Trophoblast cell (in vitro differentiated cells and primary cell): ENCODE data around the gene NMUR1.
"Not testable (repeated sequence)": the region's sequence is repeated elsewhere in the genome, so short reads cannot be mapped to it uniquely, and the experiment has no call there.

Experiments used
- DNase-seq, 2 donors: peaks; one replicate each; pipeline ENCODE4 v3.0.0-alpha.2; 2016
- H2AFZ ChIP-seq: 2 replicates; pipeline ENCODE4 v1.6.1; 2013; ENCODE audit warnings: low read length, moderate library complexity, mild to moderate bottlenecking; ENCODE audit not compliant: insufficient read depth, poor library complexity
- H2AK5ac ChIP-seq: 2 replicates; pipeline ENCODE4 v1.6.1; 2013; ENCODE audit warnings: mild to moderate bottlenecking, low read length
- H2BK120ac ChIP-seq: 2 replicates; pipeline ENCODE4 v1.6.1; 2013; ENCODE audit warnings: low read length, mild to moderate bottlenecking, moderate library complexity; ENCODE audit not compliant: insufficient read depth, poor library complexity
- H2BK12ac ChIP-seq: 2 replicates; pipeline ENCODE4 v1.6.1; 2013; ENCODE audit warnings: mild to moderate bottlenecking, low read length, moderate library complexity
- H2BK5ac ChIP-seq: 2 replicates; pipeline ENCODE4 v1.6.1; 2013; ENCODE audit warnings: low read length, low read depth, moderate library complexity, mild to moderate bottlenecking; ENCODE audit not compliant: poor library complexity
- H3K14ac ChIP-seq: 2 replicates; pipeline ENCODE4 v1.6.1; 2013; ENCODE audit warnings: mild to moderate bottlenecking, low read length
- H3K18ac ChIP-seq: 2 replicates; pipeline ENCODE4 v1.6.1; 2013; ENCODE audit warnings: mild to moderate bottlenecking, low read length
- H3K23ac ChIP-seq: 2 replicates; pipeline ENCODE4 v1.6.1; 2013; ENCODE audit warnings: low read length
- H3K27ac ChIP-seq: 2 replicates; pipeline ENCODE4 v1.5.1; 2013; ENCODE audit warnings: low read depth, mild to moderate bottlenecking, inconsistent platforms, low read length, moderate library complexity
- H3K27me3 ChIP-seq: 2 replicates; pipeline ENCODE4 v1.6.1; 2013; ENCODE audit warnings: inconsistent platforms, mild to moderate bottlenecking, low read length, moderate library complexity; ENCODE audit not compliant: insufficient read depth
- H3K36me3 ChIP-seq, 2 experiments: 1 replicate in 1 of 2; 2 replicates in 1 of 2; pipeline ENCODE4 v1.6.1; 2013; ENCODE audit warnings: low read length in 2 of 2, mild to moderate bottlenecking in 2 of 2, moderate library complexity in 1 of 2; ENCODE audit not compliant: insufficient read depth in 2 of 2, control insufficient read depth in 1 of 2
- H3K4ac ChIP-seq: 2 replicates; pipeline ENCODE4 v1.6.1; 2013; ENCODE audit warnings: low read depth, mild to moderate bottlenecking, low read length, moderate library complexity
- H3K4me1 ChIP-seq, 2 experiments: 1 replicate in 1 of 2; 2 replicates in 1 of 2; pipeline ENCODE4 v1.6.1; 2013; ENCODE audit warnings: low read length in 2 of 2, mild to moderate bottlenecking in 2 of 2, moderate library complexity in 1 of 2; ENCODE audit not compliant: insufficient read depth in 2 of 2, control insufficient read depth in 1 of 2
- H3K4me2 ChIP-seq: 2 replicates; pipeline ENCODE4 v1.6.1; 2013; ENCODE audit warnings: inconsistent platforms, mild to moderate bottlenecking, low read length, moderate library complexity
- H3K4me3 ChIP-seq: 2 replicates; pipeline ENCODE4 v1.5.1; 2013; ENCODE audit warnings: mild to moderate bottlenecking, low read depth, low read length, inconsistent platforms
- H3K79me1 ChIP-seq: one replicate; pipeline ENCODE4 v1.6.1; 2013; ENCODE audit warnings: low read length
- H3K79me2 ChIP-seq: 2 replicates; pipeline ENCODE4 v1.6.1; 2013; ENCODE audit warnings: low read length, mild to moderate bottlenecking; ENCODE audit not compliant: control insufficient read depth, insufficient read depth, poor library complexity
- H3K9ac ChIP-seq: 2 replicates; pipeline ENCODE4 v1.6.1; 2013; ENCODE audit warnings: mild to moderate bottlenecking, low read length
- H3K9me3 ChIP-seq: 2 replicates; pipeline ENCODE4 v1.6.1; 2013; ENCODE audit warnings: low read depth, mild to moderate bottlenecking, control low read depth, inconsistent platforms, low read length; ENCODE audit not compliant: insufficient read depth
- H4K12ac ChIP-seq: 2 replicates; pipeline ENCODE4 v1.6.1; 2013; ENCODE audit warnings: low read depth, mild to moderate bottlenecking, low read length, moderate library complexity
- H4K8ac ChIP-seq: 2 replicates; pipeline ENCODE4 v1.6.1; 2013; ENCODE audit warnings: low read depth, mild to moderate bottlenecking, low read length, moderate library complexity
- H4K91ac ChIP-seq: one replicate; pipeline ENCODE4 v1.6.1; 2013; ENCODE audit warnings: low read depth, mild to moderate bottlenecking, low read length, moderate library complexity
- WGBS: extraction: QIAGEN DNeasy Blood & Tissue Kit; methylation state at CpG from one replicate; pipeline ENCODE4 v1.1.7; 2013; ENCODE audit warnings: missing lambda C conversion rate; ENCODE audit not compliant: insufficient read length, insufficient coverage; ENCODE audit errors: extremely low coverage; 5-methylcytosine and 5-hydroxymethylcytosine counted together

The NMUR1 gene

DNA sequence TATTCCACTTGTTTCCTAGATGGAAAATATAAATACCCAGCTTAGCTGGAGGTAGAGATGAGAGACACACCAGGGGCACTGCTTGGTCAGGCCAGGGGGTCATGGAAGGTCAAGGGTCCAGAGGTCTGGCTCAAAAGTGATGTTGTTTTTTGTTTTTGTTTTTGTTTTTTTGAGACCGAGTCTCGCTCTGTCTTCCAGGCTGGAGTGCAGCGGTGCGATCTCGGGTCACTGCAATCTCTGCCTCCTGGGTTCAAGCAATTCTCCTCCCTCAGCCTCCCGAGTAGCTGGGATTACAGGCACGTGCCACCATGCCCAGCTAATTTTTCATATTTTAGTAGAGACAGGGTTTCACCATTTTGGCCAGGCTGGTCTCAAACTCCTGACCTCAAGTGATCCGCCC is 26.3 kb upstream of the NMUR1 start:
- not testable (repeated sequence) for H3K9ac ChIP-seq, H3K14ac ChIP-seq

DNA sequence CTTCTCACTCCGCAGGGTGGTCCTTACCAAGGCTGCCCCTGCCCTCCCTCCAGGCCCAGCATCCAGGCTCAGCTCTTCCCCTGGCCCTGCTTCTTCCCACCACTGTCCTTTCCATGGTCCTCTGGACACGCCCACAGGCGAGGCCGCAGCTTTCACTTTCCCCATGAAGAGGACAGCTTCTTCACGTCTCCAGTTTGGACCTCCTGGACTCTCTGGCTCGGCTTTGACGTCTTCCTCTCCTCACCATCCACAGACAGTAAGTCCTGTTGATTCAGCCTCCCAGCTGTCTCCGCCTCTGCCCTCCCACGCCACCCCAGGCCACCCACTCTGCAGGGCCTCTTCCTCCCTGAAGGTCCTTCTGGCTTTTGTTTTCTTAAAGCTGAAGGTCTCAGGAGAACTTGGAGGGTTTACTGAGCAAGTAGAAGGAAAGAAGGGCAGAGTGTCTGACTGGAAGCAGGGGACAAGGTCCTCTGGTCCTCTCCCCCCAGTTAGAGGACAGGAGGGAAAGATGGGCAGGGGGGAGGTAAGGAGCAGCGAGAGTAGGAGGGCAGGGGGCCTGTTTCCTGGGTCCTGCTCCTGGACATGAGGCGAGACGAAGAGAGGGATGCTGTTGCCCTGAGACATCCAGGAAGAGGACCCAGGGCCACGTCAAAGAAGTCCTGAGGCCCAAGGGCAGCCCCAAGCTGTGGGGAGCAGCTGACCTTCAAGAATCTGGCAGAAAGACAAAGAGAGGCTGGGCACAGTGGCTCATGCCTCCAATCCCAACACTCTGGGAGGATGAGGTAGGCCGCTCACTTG is 24.7 kb upstream of the NMUR1 start:
- DNase-seq: no peak
- Histone ChIP-seq H3K4me2 (no peak overlapping the region), H3K27me3 (no peaks in the 10 kb centered on the region), H3K9ac (no peak overlapping the region), H3K14ac (no peak overlapping the region), H4K91ac (no peak overlapping the region), H3K4me3 (no peak overlapping the region), H3K9me3 (no peaks in the 10 kb centered on the region), H3K27ac (no peak overlapping the region), H4K12ac (no peak overlapping the region), H3K23ac (no peak overlapping the region), H4K8ac (no peak overlapping the region), H3K79me1 (no peaks in the 10 kb centered on the region), H3K4me1 (no peaks in the 10 kb centered on the region), H2AFZ (no peak overlapping the region), H2BK12ac (no peak overlapping the region), H2BK5ac (no peak overlapping the region), H2AK5ac (no peak overlapping the region), H2BK120ac (no peak overlapping the region), H3K4ac (no peak overlapping the region), H3K36me3 (no peaks in the 10 kb centered on the region), H3K18ac (no peak overlapping the region), H3K79me2 (no peaks in the 10 kb centered on the region)
- no CpG with 5 or more reads among the region's 14 CpGs for WGBS

More for the DNA sequence above, 26.3 kb upstream of the NMUR1 start:
- not testable (repeated sequence) for H2BK12ac ChIP-seq, H2BK5ac ChIP-seq, H3K4me3 ChIP-seq, H3K9me3 ChIP-seq, H4K8ac ChIP-seq, DNase-seq, H3K18ac ChIP-seq, H3K27ac ChIP-seq, H3K27me3 ChIP-seq, H4K12ac ChIP-seq, H2AFZ ChIP-seq, H3K4me1 ChIP-seq, H2AK5ac ChIP-seq, H3K23ac ChIP-seq, H4K91ac ChIP-seq, H3K4me2 ChIP-seq, H2BK120ac ChIP-seq, H3K79me1 ChIP-seq, H3K4ac ChIP-seq, H3K79me2 ChIP-seq, H3K36me3 ChIP-seq
- WGBS: no CpG with 5 or more reads among the region's 8 CpGs

DNA sequence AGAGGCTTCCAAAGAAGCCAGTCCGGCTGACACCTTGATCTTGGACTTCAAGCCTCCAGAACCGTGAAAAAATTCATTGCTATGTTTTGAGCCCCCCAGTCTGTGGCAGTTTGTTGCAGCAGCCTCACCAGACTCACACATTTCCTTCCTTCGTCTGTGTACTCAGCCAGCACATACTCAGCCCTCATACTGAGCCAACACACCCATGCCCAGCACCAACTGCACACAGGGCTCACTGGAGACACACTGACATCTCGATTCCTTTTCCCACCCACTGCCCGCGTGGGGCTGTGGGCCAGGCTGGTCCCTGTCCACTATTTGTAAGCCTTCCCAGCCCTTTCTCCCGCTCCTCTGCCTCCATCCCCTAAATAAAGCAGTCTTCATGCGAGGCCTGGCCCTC is 24.1 kb upstream of the NMUR1 start:
- H3K27me3 ChIP-seq: no peaks in the 10 kb centered on the region
- H3K4me2 ChIP-seq: no peak overlapping the region
- H4K91ac ChIP-seq: no peak overlapping the region
- H2BK12ac ChIP-seq: no peak overlapping the region
- H3K18ac ChIP-seq: no peak overlapping the region
- WGBS: no CpG with 5 or more reads among the region's 8 CpGs
- H3K9me3 ChIP-seq: no peaks in the 10 kb centered on the region
- no peaks in the 10 kb centered on the region for H3K79me1 ChIP-seq
- H3K4ac ChIP-seq: no peak overlapping the region
- no peaks in the 10 kb centered on the region for H3K4me1 ChIP-seq
- no peak for DNase-seq
- H2BK5ac ChIP-seq: no peak overlapping the region
- no peak overlapping the region for H3K14ac ChIP-seq
- H3K36me3 ChIP-seq: no peaks in the 10 kb centered on the region
- H2AFZ ChIP-seq: no peak overlapping the region
- no peak overlapping the region for H4K8ac ChIP-seq
- H3K79me2 ChIP-seq: no peaks in the 10 kb centered on the region
- H2BK120ac ChIP-seq: no peak overlapping the region
- H3K9ac ChIP-seq: no peak overlapping the region
- no peak overlapping the region for H4K12ac ChIP-seq
- H3K4me3 ChIP-seq: no peak overlapping the region
- no peak overlapping the region for H3K23ac ChIP-seq
- no peak overlapping the region for H2AK5ac ChIP-seq
- no peak overlapping the region for H3K27ac ChIP-seq

DNA sequence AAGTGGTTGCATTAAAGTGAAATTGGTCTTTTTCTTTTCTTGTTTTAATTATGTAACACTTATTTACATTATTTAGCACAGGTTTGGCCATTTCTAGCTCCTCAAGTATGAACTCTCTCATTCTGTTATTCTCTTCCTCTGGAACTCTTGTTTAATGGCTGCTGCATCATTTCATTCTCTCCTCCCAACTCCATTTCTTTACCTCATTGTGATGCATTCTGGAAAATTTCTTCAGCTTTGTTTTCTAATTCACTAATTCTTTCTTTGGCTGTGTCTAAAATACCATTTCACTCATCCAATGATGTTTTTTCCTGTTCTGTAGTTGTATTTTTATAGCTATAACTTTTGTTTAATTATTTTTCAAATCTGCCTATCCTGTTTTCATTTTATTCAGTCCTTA is 22.5 kb upstream of the NMUR1 start:
- H2AK5ac ChIP-seq: no peak overlapping the region
- no peak overlapping the region for H3K18ac ChIP-seq
- H3K4ac ChIP-seq: no peak overlapping the region
- no peak overlapping the region for H4K91ac ChIP-seq
- no peaks in the 10 kb centered on the region for H3K36me3 ChIP-seq
- H3K79me1 ChIP-seq: no peaks in the 10 kb centered on the region
- H3K14ac ChIP-seq: no peak overlapping the region
- H2BK120ac ChIP-seq: no peak overlapping the region
- H4K8ac ChIP-seq: no peak overlapping the region
- no peak for DNase-seq
- no peaks in the 10 kb centered on the region for H3K27me3 ChIP-seq
- no peak overlapping the region for H3K9ac ChIP-seq
- H3K27ac ChIP-seq: no peak overlapping the region
- H4K12ac ChIP-seq: no peak overlapping the region
- H3K4me2 ChIP-seq: no peak overlapping the region
- H3K9me3 ChIP-seq: no peaks in the 10 kb centered on the region
- H2BK12ac ChIP-seq: no peak overlapping the region
- H2AFZ ChIP-seq: no peak overlapping the region
- no peak overlapping the region for H3K23ac ChIP-seq
- no peaks in the 10 kb centered on the region for H3K4me1 ChIP-seq
- H3K79me2 ChIP-seq: no peaks in the 10 kb centered on the region
- no peak overlapping the region for H3K4me3 ChIP-seq
- H2BK5ac ChIP-seq: no peak overlapping the region
